ENCODE measurements around the gene PPFIA1. TPM values are rescaled to one million over a fixed set of nuclear protein-coding genes. Genes with fewer than 3 reads are reported as not detected.

PPFIA1 gene
- total and polyA plus RNA-seq, 2 of the 13 experiments (the other 11 are each of a cell fraction or from before 2014, with no cell fraction given) = 29.9 to 45.2 TPM

GRCh38 chr11:70272009-70272408 is 1.5 kb downstream of the PPFIA1 start:
- no peak for DNase-seq (ENCODE audit: low spot score)

More at GRCh38 chr11:70272009-70272408, 1.5 kb downstream of the PPFIA1 start:
- ChIA-PET CTCF (ENCODE audit: low intra/inter-chr PET ratio, low total read pairs) (no interaction called here), POLR2A (interaction anchor here (1.2 kb wide), 1 partner anchor 69 kb away, joined by 3 read pairs; the partner anchor contains the start of gene FADD)
- in situ Hi-C loops (cut with HindIII; ENCODE audit: extremely low pct_ligation_motif_present, low pct_unique_long_range_greater_than_20kb) = no loop called here
- intact Hi-C loops (cut with micrococcal nuclease; ENCODE audit: unreplicated experiment) = loop anchor here (10.0 kb wide), 1 partner anchor 67 kb away; the partner anchor contains the start of gene FADD
- Histone ChIP-seq H4K20me1 (ENCODE audit: insufficient read depth, low read length) (peaks cover 2% of the 10 kb centered on the region; the same call in 1 of the 2 replicates), H3K4me3 (replicated peaks in 1 of 3; ENCODE audit: insufficient read depth in 1 of 3, low read depth in 2 of 3, low read length in 3 of 3) (peak overlapping the region in 2 of 3 experiments; percentile 15 to 92; a peak in 3 of 6 replicates), H2AFZ (ENCODE audit: low read length) (no peak overlapping the region), H3K36me3 (replicated peaks in 1 of 2; ENCODE audit: control insufficient read depth in 1 of 2, insufficient read depth in 2 of 2, low read length in 2 of 2) (peaks cover 4 to 31% of the 10 kb centered on the region in 2 experiments; a peak in 3 of 5 replicates), H3K9me3 (ENCODE audit: low read length) (no peaks in the 10 kb centered on the region), H3K79me2 (ENCODE audit: insufficient read depth, low read length) (peaks cover 45% of the 10 kb centered on the region), H3K27ac (ENCODE audit: extremely low read length, insufficient read depth, low read length) (no peak overlapping the region), H3K27me3 (ENCODE audit: control insufficient read depth in 1 of 2, insufficient read depth in 2 of 2, low read length in 2 of 2) (peaks cover 0 to 4% of the 10 kb centered on the region in 2 experiments; a peak in 1 of 5 replicates), H3K4me1 (ENCODE audit: insufficient read depth, low read length) (peaks cover 53% of the 10 kb centered on the region), H3K4me2 (ENCODE audit: low read depth, low read length) (peak overlapping the region; percentile 78), H3K9ac (ENCODE audit: insufficient read depth, low read depth, low read length) (peak overlapping the region; percentile 23; the same call in 1 of the 2 replicates)
- no peak for FAIRE-seq
- TF ChIP-seq ZNF235 (CRISPR knock-in tag; IDR thresholded peaks at IDR 0.05; ENCODE audit: borderline replicate concordance) (no peak), MEIS1 (CRISPR knock-in tag; IDR thresholded peaks at IDR 0.05; ENCODE audit: borderline replicate concordance) (no peak), TMF1 (CRISPR knock-in tag; IDR thresholded peaks at IDR 0.05; ENCODE audit: low read depth) (no peak), GATA4 (IDR thresholded peaks at IDR 0.05; ENCODE audit: borderline replicate concordance, low read depth) (no peak), ELK4 (CRISPR knock-in tag; IDR thresholded peaks at IDR 0.05; ENCODE audit: borderline replicate concordance) (no peak), PHF21A (CRISPR knock-in tag; IDR thresholded peaks at IDR 0.05) (no peak), NFKB2 (CRISPR knock-in tag; IDR thresholded peaks at IDR 0.05; ENCODE audit: borderline replicate concordance) (no peak), SMC3 (IDR thresholded peaks at IDR 0.05; ENCODE audit: low read length) (no peak), RXRB (CRISPR knock-in tag; IDR thresholded peaks at IDR 0.05; ENCODE audit: borderline replicate concordance) (no peak), YEATS2 (CRISPR knock-in tag; IDR thresholded peaks at IDR 0.05; ENCODE audit: borderline replicate concordance) (no peak)
- TF ChIP-seq, protein P1, sequence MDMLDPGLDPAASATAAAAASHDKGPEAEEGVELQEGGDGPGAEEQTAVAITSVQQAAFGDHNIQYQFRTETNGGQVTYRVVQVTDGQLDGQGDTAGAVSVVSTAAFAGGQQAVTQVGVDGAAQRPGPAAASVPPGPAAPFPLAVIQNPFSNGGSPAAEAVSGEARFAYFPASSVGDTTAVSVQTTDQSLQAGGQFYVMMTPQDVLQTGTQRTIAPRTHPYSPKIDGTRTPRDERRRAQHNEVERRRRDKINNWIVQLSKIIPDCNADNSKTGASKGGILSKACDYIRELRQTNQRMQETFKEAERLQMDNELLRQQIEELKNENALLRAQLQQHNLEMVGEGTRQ (IDR thresholded peaks at IDR 0.05; ENCODE audit: low read depth, low read length) = no peak
- TF ChIP-seq, protein P1 (CRISPR knock-in tag; IDR thresholded peaks at IDR 0.05; ENCODE audit: borderline replicate concordance) = no peak
- TF ChIP-seq, protein P2, sequence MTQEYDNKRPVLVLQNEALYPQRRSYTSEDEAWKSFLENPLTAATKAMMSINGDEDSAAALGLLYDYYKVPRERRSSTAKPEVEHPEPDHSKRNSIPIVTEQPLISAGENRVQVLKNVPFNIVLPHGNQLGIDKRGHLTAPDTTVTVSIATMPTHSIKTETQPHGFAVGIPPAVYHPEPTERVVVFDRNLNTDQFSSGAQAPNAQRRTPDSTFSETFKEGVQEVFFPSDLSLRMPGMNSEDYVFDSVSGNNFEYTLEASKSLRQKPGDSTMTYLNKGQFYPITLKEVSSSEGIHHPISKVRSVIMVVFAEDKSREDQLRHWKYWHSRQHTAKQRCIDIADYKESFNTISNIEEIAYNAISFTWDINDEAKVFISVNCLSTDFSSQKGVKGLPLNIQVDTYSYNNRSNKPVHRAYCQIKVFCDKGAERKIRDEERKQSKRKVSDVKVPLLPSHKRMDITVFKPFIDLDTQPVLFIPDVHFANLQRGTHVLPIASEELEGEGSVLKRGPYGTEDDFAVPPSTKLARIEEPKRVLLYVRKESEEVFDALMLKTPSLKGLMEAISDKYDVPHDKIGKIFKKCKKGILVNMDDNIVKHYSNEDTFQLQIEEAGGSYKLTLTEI (CRISPR knock-in tag; conservative IDR thresholded peaks at IDR 0.05) = no peak
- BruUV-seq (replicated peaks) = no TSS peak
- ATAC-seq = no peak
- 94% methylated on average over 7 of the region's 7 CpGs for WGBS (ENCODE audit: low lambda C conversion rate)

Measured in HepG2 (cell line).